Activated CD4-positive, CD25-positive, alpha-beta regulatory T cell treated with anti-CD3 and anti-CD28 coated beads, Interleukin-2, amount 50 U/mL, for 16 hours (primary cell): Measurements from ENCODE around the gene CADM1.

Experiments
- DNase-seq: peaks from one replicate; pipeline ENCODE4 v3.0.0-alpha.2; 2020; ENCODE audit warnings: low read depth, low spot score

Gene CADM1

DNA sequence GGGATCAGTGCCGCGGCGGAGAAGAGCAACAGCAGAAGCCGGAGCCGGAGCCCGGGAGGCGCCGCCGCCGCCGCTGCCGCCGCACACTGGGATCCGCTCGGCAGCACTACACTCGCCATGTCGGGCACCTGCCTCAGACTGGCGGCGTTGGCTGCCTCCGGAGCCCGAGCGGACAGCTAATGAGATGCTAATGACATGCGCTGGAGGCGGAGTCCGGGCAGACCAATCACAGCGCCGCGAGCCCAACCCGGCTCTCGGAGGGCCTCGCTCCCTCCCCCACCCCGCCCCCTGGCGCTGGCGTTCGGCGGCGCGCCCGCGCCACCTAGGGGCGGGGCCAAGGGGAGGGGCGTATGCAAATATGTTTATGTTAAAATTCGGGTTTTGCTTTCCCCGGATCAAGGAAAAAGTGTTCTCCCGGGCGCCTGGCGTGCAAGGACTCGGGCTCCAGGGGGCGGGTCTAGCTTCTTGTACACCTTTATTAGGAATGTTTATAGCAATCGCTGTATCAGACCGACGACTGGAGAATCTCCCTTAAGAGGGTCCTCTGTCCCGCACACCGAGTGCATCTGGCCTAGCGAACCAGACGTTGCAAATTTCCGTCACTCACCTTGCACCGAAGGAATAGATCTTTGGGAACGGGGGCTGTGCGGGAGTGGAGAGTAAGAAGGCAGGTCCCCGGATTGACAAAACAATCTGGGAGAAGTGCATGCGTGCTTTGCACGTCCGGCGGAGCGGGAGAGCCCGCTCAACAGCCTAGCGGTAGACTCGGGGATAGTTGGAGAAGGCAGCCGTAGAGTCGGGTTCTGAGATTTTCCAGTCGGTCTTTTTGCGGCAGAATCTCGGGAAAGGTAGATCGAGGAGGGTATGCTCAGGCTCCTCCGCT lies at the start of gene CADM1:
TSS of gene CADM1 (minus strand) at position 140 of the 883 bp plus-strand sequence.
- DNase-seq, result peak; percentile 53

DNA sequence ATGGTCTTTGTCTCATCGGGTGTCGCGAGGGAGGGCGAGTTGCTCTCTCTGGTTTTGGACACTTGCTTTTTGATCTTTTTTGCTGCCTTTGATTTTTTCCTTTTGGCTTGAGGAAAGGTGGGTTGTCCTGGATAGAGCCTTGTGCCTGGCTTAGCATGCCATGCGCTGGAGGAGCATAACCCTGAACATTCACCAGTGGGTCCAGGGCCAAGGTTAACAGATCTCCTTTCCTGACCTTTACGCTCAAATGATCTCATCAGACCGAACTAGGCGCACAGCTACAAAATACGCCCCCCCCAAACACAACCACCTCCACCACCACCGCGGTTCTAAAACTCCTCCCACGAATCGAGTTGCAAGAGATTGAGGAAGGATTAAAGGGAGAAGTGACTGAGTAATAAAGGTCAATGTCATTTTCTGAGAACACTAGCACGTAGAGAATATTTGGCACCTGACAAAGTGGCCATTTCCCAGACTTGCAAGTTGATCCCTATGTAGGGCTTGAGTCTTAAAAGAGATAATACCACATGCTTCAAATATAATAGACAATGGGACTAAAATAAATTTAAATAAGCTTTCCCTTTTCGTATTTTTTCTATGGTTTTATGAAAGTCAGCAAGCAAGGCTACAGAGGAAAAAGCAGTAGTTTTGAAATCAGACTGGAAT lies 48.7 kb upstream of the CADM1 start:
- DNase-seq, result no peak

DNA sequence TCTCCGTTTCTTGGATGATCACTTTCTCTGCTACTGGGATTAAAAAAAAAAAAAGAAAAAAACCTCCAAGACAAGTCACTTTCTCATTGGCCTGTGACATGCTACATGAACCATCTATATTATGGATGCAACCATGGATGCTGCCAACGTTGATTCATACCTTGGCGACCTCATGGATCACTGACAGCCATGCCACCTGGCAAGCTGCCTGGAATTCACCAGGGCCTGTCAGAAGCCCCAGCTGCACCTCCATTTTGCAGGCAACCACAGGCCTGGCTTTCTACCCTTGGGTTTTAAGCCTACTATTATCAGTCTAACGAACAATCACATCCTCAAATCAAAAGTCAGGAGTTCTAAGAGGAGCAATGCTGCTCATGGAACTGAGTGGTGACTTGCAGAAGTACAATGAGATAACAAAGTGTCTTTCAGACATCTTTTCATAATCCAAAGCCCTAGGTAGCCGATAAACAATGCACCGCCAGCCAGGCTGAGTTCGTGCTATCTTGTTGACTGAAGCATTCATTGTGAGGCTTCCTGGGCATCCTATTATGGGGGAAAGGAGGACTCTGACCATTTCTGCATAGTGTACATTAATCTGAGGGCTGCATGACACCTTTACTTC lies 48.0 kb upstream of the CADM1 start:
- no peak for DNase-seq

DNA sequence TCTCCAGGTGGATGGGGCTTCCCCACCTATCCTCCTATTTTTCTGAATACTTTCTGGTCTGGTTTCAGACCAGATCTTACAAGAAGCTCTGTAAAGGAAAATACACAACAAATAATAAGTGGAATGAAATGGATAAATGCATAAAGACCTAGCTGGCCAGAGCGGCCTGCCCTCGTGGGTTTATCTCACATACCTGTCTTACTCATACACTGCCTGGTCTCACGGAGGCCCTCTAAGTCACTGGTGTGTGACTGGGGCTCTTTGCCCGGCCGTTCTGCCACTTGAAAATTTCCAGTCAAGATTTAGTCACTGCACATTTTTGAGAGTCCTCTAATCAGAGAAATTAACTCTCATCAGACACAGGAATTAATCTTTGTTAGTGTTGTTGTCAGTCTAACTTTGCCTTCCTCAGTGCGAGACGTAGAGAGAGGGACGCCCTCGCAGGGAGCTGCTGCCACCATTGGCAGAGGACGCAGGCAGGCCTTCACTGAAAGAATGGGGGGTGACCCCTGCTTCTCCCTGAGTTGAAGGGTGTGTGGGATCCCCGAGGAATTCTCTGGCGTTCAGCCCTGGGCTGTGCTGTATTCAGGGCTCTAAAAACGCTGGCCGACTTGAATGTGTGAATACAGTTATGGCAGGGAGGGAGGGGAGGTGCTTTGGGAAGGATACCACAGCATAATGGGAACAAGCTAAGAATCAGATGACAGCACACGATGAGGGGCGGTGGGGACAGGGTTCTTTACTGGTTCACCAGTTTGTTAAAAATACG lies 46.3 kb upstream of the CADM1 start:
- no peak for DNase-seq

DNA sequence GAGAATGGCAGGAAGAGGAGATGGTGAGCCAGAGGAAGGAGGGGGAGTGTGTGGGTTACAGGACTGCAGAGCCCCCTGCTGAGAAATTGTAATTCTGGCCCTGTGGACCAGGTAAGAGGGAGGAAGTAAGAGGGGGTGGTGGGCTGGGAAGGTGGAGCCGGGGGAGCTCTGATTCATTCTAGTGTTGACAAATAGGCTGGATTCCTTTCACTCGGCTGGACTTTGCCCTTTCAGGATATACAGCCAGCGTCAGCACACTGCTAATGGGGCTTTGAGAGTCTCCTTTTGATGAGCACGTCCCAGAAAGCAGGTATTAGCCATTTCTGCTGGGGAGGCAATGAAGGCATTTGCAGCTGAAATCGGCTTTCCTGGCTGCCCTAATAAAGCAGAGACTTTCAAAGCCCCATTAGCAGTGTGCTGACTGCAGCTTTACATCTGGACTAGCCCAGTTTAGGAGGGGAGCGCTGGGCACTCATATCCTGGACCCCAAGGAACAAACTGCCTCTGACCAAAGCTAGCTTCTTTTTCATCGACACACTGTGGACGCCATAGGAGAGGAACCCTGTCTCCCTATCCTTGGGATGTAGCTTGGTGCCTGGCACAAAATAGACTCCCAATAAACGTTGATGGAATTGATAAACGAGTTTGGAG lies 44.8 kb upstream of the CADM1 start:
- DNase-seq, result no peak

DNA sequence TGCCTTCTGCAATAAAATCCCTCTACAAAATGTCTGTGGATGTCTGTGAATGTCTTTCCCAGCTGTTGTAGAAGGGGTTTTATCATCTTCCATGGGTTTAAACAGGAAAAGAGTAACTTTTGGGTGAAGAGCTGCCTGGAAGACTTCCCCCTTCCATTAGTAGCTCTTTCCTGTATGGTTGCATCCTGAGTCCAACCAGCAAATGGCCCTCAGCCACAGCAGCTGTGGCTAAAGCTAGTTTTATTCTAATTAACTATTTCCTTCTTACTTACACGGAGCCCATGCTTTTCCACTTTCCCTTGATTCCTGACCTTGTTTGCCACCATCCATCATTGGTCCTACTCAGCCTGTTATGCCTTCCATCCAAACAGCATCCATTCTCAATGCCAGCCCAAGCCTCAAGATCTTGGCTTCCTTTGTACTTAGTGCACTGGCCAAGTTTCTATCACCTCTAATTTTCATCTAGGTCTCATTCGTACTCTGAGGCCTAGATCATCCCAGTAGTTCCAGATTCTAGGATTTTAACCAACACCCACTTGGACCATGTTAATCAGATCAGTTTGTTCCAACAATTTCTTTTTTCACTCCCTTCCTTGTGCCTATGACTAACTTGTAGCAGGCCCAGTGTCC lies 41.5 kb upstream of the CADM1 start:
- no peak for DNase-seq

DNA sequence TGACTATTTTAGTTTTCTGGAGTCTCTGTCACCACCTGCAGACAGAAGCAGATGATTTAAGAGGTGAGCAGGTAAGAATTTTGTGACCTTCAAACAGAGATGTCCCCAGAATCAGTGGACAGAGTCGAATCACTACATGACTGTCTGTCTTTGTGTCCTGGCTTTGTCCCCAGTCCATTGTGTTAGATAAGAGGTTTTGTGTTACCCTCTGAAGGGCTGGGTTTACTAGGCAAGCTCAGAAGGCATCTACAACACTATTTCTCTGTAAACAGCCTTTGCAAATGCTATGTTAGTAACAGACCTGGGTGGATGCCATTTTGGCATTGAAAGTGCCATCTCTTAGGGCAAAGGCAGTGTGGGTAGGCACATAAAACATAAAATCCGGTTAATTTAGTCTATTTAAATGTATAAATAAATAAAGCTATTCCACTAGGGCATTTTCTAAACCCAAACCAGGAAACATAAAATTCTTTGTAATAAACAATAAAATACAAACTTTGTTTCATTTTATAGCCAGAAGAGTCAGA lies 40.3 kb upstream of the CADM1 start:
- no peak for DNase-seq

DNA sequence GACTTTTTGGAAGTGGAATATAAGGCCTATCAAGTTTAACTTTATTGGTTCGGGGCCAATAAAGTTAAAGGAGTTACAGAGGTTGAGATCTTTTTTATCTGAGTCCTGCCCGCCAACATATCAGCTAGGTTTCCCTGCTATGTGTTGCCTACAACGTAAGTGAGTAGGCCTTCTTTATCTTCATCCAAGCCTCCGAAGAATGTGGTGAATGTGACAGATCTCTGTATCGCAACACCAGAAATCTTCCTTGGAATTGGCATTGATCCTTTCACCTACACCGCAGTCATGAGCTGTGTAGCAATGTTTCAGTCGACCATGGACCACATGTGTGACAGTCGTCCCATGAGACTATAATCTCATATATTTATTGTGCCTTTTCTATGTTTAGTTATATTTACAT lies 37.3 kb upstream of the CADM1 start:
- DNase-seq, result no peak

DNA sequence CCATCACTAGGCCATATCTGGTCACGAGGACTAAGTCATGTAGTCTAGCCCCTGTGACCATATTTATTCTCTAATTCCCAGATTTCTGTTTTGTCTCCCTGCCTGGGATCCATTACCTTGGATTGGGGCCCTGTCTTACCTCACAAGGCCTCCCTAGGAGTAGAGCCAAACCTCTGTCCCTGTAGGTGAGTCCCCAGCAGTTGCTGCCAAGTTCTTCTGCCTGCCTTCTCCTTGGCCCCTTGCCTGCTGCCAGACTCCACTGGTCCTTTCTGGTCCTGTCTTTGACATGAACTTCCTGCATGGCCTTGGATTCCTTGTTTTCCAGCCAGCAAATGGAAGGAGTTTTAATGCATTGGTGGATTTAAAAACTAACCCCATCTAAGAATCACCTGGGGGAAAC lies 35.6 kb upstream of the CADM1 start:
- no peak for DNase-seq

DNA sequence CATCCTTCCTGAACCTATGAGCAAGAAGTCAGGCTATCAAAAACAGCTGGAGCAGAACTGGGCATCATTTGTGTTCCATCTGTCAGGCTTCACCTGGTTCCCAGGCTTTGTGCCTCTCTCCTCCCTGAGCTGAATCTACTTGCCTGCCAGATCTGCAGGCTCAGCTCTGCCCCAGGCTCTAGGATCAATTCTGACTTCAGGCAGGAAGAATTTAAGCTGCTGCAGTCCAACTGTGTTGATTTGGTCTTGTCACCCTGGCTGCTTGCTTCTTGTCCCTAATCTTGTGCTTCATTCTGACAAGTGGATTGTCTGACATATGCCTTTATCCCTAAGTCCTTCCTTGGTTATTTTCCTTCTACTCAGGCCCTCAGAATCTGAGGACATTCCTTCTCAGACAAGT lies 31.6 kb upstream of the CADM1 start:
- DNase-seq, result no peak

DNA sequence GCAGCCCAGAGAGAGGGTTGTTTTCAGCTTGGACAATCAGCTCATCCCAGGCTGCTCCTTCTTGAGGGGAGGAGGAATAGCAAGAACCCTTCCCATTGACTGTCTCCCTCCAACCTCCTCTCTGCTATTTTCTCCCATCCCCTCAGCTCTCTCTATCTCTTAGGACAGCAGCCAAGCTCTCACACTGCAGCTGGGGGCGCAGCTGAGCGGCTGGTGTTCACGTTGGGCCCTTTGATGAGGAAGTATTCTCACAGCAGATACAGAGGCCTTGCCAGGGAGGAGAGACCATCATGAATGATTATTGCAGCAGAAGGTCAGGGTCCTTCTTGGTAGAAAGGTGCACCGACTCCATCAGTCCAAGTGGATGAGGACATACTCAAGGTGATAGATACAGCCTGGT lies 26.5 kb upstream of the CADM1 start:
- no peak for DNase-seq

DNA sequence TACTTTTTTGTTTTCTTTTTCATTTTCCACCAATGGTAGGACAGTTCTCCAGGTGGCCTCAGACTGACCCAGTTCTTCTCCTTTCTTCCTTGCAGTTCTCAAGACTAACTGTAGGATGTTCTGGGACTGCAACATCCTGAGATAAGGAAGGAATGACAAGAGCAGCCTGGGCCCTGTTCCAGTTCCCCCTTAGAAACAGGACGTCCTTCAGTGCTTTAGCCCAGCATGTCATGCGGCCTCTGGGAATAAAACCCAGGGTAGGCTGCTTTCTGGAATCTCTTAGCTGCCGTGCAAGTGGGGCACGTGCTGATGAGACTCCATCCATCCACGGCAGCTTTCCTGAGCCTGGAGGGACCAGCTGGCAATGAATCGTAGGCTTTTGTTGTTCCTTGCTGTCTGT lies 24.0 kb upstream of the CADM1 start:
- no peak for DNase-seq

DNA sequence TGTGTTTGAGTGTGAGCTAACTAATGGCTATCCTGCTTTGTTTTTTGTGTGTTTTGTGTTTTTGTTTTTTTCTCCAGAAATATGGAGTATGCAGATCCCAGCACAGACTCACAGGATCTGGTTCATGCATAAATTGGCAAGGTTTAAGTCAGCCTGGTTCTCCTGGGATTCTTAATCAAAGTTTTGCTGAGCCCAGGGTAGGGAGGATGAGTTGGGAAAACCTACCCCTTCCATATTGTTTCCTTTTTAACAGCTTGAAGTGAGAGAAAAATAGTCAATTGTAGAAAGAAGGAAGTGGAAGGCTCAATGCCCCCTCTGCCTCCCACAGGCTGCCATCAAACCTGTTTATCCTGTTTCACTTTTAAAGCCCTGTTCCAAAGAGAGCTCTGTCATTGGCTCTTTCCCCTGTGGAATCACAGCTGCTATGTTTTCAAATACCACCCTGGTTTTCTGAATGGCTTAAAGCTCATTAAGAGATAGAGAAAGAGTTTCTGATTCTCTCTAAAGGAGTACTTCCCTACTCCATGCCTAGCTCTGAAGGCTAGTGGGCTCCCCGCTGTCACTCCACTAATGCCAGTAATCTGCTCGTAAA lies 23.4 kb upstream of the CADM1 start:
- DNase-seq, result no peak

DNA sequence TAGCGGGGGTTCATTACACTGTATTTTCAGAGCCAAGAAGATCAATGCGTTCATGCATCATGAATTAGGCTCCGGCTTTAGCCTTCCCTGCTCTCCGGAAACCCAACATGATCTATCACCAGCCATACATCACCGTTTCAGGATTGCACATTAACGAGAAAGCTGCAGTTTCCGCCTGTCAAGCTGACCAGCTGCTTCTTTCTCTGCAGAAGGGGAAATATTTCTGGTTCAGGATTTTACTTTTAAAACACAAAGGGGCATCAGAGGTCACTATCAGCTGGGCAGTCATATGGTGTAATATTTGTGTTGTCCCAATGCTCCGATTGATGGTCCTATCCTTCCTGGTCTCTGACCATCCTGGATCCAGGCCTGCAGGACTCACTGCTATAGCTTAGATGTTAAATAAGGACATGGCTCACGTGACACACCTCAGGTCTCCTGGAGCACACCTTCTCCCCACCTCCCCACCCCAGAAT lies 21.4 kb upstream of the CADM1 start:
- DNase-seq, result no peak

DNA sequence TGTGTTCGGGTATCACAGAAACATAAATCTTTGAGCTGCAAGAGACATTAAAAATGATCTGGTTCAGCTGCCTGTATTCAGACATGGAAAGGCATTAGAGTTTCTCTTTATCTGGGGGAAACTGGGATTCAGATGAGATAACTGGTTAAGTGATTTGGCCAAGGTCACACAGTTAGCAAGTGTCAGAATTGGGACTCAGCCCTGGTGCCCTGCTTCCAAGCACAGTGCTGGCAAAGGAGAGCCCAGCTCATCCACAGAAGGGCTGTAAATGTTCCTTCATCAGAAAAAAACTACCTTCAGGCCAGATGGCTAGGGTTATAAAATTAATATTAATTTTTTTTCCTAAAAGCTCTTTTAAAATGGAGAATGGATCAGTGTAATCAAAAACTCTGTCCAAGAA lies 20.4 kb upstream of the CADM1 start:
- no peak for DNase-seq

DNA sequence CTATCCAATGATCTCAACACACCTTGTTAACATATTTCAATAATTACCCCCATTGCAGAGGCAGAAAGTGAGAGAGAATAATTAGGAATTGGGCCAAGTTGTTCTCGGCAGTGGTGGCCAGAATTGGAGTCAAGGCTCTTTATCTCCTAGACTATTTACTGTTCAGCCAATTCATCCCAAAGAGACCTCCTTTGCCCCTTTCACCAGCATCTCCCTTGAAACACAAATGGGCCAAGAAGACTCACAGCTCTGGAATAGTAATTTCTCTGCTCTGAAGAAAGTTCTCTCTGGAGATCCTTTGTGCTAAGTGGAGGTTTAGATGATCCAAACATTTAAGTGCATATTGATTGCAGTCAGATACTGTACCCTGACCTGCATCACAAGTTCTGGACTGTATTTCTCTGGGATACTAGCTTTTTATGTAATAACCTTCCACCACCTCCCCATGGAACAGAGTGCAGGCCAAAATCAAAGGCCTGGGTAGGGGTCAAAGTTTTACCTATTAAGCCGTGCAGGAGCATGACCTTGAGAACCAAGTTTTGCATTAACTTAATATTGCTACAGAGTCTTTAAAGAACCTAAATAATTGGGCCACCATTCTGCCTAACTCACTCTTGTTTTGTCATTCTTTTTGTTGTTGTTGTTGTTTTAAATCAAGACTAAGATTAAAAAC lies 19.6 kb upstream of the CADM1 start:
- no peak for DNase-seq

DNA sequence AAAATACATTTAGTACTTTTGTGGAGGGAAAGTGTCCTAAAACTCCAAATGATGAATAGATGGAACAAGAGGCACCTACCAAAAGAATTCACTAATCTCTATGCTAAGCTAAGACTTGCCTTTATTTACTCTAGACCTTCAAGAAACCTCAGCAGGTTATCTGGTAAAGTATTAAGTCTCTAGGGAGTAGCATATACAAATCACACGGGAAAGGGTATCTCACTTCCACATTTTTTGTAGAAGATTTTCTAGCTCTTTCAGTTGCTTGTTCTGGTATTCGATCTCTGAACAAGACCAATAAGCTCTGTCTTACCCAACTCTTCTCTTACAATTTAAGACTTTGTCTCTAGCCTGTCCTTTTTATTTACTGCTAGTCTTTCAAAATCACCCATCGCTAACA lies 18.1 kb upstream of the CADM1 start:
- DNase-seq, result no peak

DNA sequence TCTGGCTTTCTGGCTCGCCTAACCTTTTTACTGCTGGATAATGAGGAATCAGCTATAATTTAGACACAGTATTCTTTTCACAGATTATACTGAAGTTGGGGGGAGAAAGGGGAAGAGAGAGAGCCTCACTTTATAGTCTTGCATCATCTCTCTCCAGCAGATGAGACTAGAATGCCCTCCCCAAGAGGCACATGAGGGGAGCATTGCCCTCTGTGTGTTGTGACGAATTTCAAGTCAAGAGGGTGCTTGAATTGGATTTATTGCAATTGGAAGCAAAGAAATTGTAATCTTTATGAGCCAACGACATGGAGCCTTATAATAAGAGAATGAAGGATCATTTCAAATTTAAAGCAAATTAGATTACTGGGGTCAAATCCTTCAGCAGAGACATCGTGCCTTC lies 17.6 kb upstream of the CADM1 start:
- DNase-seq, result no peak

DNA sequence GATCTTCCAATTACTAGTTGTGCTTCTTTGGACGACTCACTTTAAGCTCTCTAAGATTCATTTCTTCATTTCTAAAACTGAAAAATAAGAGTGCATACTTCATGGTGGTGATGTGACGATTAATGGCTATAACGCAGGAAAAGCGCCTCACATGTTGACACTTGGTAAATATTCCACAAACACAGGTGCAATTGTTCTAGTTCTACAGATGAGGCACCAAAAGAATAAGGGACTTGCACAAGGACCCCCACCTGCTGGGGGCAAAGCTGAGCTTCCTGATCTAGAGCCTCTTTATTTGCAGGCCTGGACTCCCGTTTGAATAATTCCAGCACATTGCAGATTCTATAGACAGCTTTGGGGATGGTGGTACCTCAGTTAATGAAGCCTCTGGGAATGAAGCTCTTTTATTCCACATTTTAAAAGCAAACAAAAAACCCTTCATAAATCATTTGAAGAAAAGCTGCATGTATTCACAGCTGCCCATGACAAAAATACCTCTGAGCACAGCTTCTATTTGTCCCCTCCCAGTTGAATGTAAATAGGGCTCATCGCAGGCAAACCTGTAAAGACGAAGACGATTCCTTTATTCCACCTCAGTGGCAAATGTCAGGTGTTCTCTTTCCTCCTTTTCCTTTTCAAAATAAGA lies 14.9 kb upstream of the CADM1 start:
- no peak for DNase-seq
